CD4-positive, alpha-beta T cell treated with Interleukin-21 for 1 hour (primary cell): Measurements from ENCODE around the gene UNC5CL.

Experiments used
- DNase-seq: peaks from one replicate; pipeline ENCODE4 v3.0.0-alpha.2; 2020

The UNC5CL gene

GRCh38 chr6:41062056-41062455, 23.0 kb upstream of the UNC5CL start:
- DNase-seq, result no peak

- DNase-seq, result no peak
These were observed 22.2 kb upstream of the UNC5CL start for GRCh38 chr6:41061196-41061726.

GRCh38 chr6:41059556-41059955, 20.5 kb upstream of the UNC5CL start:
- DNase-seq, result no peak

- DNase-seq, result no peak
These were observed 19.8 kb upstream of the UNC5CL start for GRCh38 chr6:41058783-41059181.

- no peak for DNase-seq
These were observed 17.9 kb upstream of the UNC5CL start for GRCh38 chr6:41056768-41057490.

- no peak for DNase-seq
These were observed 16.1 kb upstream of the UNC5CL start for GRCh38 chr6:41055149-41055548.

- no peak for DNase-seq
These were observed 15.5 kb upstream of the UNC5CL start for GRCh38 chr6:41054511-41054910.

- DNase-seq, result no peak
These were observed 14.0 kb upstream of the UNC5CL start, which contains the start of gene APOBEC2 for GRCh38 chr6:41053041-41053440. APOBEC2 (plus strand) TSS chr6:41053202; CDS start chr6:41053348, 146 bp downstream.

GRCh38 chr6:41051873-41052272, 12.9 kb upstream of the UNC5CL start:
- DNase-seq, result no peak

- DNase-seq, result no peak
These were observed 11.5 kb upstream of the UNC5CL start for GRCh38 chr6:41050536-41050935.

GRCh38 chr6:41049955-41050354, 10.9 kb upstream of the UNC5CL start:
- DNase-seq, result no peak

- DNase-seq, result no peak
These were observed 10.5 kb upstream of the UNC5CL start for GRCh38 chr6:41049521-41049920.

- DNase-seq, result no peak
These were observed 9.0 kb upstream of the UNC5CL start for GRCh38 chr6:41047745-41048732.

GRCh38 chr6:41047306-41047705, 8.3 kb upstream of the UNC5CL start:
- no peak for DNase-seq

- no peak for DNase-seq
These were observed 7.1 kb upstream of the UNC5CL start for GRCh38 chr6:41046084-41046483.

GRCh38 chr6:41045664-41046063, 6.6 kb upstream of the UNC5CL start:
- no peak for DNase-seq

- no peak for DNase-seq
These were observed 4.1 kb upstream of the UNC5CL start for GRCh38 chr6:41043151-41043550.

GRCh38 chr6:41042226-41043055, 3.4 kb upstream of the UNC5CL start, which contains the start of gene TSPO2:
TSPO2 (plus strand) TSS chr6:41042467; CDS start chr6:41042986, 519 bp downstream.
- DNase-seq, result no peak

GRCh38 chr6:41040940-41041536, 2.0 kb upstream of the UNC5CL start:
- DNase-seq, result no peak

GRCh38 chr6:41040101-41040939, 1.3 kb upstream of the UNC5CL start:
- DNase-seq, result no peak

GRCh38 chr6:41038205-41038604, 816 bp downstream of the UNC5CL start:
- DNase-seq, result no peak
